ENCODE measurements around the gene EHD1.

DNA sequence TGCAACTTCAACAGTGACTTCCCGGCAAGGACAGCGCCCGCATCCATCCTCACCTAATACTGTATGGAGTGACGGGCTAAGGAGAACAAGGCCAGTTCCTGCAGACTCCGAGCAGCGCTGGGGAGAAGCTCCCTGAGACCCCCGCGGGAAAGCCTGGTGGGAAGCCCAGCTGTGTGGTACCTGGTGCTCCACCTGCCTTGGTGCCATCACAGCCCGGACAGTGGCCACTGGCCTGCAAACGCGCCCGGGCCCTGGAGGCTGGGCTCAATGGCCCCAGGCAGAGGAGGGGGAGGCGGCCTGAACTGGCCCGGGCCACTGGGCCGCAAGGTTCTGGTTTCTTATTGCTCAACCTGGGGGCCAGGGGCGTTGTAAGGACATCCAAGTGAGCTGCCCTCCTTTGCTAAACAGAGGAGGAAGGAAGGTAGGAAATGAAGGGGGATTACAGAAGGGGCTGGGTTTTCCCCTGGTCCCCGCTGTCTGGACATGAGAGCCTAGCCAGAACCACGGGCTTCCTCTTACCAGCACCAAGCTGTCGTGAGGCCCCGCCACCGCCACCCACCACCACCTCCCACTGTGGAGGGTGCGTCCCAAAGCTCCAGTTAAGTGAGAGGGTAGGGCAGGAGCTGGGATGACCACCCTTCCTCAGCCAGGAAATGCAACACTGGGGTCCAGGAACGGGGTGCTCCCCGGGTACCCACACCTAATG, 25.5 kb downstream of the EHD1 start:
- TF ChIP-seq, protein P1, sequence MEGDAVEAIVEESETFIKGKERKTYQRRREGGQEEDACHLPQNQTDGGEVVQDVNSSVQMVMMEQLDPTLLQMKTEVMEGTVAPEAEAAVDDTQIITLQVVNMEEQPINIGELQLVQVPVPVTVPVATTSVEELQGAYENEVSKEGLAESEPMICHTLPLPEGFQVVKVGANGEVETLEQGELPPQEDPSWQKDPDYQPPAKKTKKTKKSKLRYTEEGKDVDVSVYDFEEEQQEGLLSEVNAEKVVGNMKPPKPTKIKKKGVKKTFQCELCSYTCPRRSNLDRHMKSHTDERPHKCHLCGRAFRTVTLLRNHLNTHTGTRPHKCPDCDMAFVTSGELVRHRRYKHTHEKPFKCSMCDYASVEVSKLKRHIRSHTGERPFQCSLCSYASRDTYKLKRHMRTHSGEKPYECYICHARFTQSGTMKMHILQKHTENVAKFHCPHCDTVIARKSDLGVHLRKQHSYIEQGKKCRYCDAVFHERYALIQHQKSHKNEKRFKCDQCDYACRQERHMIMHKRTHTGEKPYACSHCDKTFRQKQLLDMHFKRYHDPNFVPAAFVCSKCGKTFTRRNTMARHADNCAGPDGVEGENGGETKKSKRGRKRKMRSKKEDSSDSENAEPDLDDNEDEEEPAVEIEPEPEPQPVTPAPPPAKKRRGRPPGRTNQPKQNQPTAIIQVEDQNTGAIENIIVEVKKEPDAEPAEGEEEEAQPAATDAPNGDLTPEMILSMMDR (IDR thresholded peaks at IDR 0.05), result no peak
- TF ChIP-seq ZFX (IDR thresholded peaks at IDR 0.05; ENCODE audit: borderline replicate concordance), result no peak

Measured in 22Rv1 (cell line).